NCI-H146 treated with DMSO at 0.1 percent for 48 hours (cell line): ENCODE measurements around the gene NEURL4.
"Not testable (repeated sequence)": the region's sequence is repeated elsewhere in the genome, so short reads cannot be mapped to it uniquely, and the experiment has no call there.

ENCODE experiments used
- DNase-seq: peaks from one replicate; lab custom pipeline; 2025; ENCODE audit not compliant: unreplicated experiment; lab: John Stamatoyannopoulos, UW

Gene NEURL4

DNA sequence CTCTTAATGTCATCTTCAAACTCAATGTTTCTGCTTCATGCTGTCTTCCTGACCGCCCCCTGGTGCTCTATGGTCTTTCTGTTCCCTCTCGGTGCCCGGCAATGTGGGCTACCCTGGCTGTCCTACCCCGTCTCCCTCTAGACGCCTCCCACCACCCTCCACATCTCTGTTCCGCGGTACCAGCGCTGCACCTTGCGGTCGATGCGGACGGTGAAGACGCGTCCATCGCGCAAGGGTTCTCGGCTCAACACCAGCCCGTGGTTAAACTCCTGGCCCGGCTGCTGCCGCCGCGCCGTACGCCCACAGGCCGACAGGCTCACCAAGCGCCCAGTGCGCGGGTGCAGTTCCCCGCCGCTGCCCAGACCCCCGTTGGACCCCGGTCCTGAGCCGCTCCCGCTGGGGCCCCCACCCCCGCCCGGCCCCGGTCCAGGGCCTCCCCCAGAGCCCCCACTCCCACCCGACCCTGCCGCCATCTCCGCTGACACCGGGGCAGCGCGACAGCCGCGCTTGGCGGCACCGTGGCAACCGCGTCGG, at the start of gene NEURL4:
Gene NEURL4 (minus strand): TSS at position 496 of the 534 bp plus-strand sequence. CDS start 23 bp downstream, at position 473.
- DNase-seq = no peak

- DNase-seq = no peak
Observed at GRCh38 chr17:7374353-7374752, 45.2 kb upstream of the NEURL4 start.

- DNase-seq = no peak
Observed at GRCh38 chr17:7370853-7371252, 41.7 kb upstream of the NEURL4 start.

GRCh38 chr17:7369825-7370224, 40.7 kb upstream of the NEURL4 start:
- DNase-seq = no peak

- DNase-seq = not testable (repeated sequence)
Observed at GRCh38 chr17:7368599-7368994, 39.5 kb upstream of the NEURL4 start.

DNA sequence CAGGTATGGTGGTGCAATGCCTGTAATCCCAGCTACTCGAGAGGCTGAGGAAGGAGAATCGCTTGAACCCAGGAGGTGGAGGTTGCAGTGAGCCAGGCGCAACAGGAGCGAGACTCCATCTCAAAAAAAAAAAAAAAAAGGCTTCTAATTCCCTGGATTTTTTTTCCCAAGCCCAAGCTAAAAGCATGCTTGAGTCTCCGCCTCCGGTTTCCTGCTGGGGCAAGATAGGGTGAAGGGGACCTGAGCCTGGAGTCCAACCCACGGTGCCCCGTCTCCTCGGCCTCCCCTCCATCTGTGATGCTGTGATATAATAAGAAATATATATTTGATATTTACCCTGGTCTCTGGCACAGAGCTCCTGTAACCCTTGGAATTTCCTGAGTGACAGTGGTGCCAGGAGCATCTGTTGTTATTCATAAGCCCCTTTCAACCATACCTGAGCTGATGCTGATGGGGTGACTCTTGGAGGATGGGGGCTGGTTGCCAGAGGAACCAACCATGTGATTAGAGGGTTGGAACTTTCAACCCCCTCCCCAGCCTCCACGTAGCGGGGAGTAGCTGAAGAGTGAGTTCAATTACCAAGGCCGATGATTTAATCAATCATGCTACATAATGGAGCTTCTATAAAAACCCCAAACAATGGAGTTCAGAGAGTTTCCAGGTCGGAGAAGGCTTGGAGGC, 38.9 kb upstream of the NEURL4 start:
- no peak for DNase-seq

- no peak for DNase-seq
Observed at GRCh38 chr17:7367083-7367482, 37.9 kb upstream of the NEURL4 start.

GRCh38 chr17:7365963-7366362, 36.8 kb upstream of the NEURL4 start:
- DNase-seq = not testable (repeated sequence)

- DNase-seq = no peak
Observed at GRCh38 chr17:7363311-7363710, 34.2 kb upstream of the NEURL4 start.

DNA sequence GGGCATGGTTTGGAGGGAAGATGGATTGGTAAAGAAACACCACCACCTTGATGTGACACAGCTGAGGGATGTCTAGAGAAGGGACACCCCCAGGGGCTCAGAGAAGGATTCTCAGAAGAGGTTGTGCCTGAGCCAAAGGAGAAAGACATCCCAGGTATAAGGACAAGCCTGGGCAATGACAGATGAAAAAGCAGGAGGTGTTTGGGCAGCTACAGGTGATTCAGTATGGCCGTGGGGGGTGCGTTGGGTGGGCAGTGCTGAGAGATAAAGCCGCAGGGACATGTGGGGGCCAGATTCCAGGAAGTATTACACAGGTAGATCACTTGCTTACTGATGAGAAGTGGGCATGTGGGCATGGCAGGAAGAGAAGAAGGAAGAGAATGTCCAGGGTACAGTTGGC, 32.8 kb upstream of the NEURL4 start:
- no peak for DNase-seq

DNA sequence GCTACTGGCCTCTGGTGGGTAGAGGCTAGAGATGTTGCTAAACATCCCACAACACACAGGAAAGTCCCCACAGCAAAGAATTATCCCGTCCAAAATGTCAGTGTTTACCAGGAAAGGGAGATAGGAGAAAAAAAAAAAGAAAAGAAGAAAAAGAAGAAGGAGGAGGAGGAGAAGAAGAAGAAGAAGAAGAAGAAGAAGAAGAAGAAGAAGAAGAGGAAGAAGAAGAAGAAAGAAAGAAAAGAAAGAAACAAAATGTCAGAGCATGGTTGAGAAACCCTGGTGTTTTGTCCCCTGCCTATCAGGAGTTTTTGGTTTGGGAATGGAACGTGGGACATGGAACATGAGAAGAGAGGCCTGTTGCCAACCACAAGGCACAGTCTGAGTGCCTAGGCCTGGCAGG, 28.2 kb upstream of the NEURL4 start:
- DNase-seq = no peak

DNA sequence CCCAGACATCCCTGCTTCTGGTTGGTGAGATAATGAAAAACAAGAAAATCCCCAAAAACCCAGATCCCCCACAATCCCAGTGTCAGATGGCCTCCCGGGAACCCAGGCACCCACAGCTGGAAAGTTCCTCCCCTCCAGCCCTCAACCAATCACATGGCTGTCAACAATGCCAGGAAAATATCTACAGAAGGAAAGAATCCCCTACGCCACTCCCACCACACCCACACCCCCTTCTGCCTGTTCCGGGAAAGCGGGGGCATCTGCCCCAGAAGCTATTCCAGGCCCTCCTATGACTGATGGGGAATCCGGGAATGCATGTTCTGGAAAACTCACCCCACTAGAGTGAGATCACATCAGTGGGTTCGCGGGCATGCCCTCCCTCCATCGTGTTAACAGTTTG, 27.6 kb upstream of the NEURL4 start:
- DNase-seq = no peak

GRCh38 chr17:7356072-7356549, 27.0 kb upstream of the NEURL4 start:
- DNase-seq = peak; percentile 49

GRCh38 chr17:7355573-7355972, 26.4 kb upstream of the NEURL4 start:
- no peak for DNase-seq

DNA sequence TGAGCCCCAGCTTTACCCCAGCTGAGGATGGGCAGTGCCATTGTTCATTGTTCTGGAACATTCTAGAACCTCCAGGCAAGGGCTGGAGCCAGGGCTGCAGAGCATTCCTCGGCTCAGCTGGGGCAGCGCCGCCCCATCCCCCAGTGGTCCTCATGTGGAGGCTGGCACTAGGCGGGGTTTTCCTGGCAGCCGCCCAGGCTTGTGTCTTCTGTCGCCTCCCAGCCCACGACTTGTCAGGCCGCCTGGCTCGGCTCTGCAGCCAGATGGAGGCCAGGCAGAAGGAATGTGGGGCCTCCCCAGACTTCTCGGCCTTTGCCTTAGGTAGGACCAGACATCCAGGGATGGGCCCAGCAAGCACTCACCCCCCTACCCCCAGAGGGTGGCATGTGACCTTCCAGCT, 25.9 kb upstream of the NEURL4 start, which contains the start of gene TMEM95:
Gene TMEM95 (plus strand): TSS at position 104 of the 400 bp plus-strand sequence. CDS start 49 bp downstream, at position 153.
- DNase-seq = no peak

DNA sequence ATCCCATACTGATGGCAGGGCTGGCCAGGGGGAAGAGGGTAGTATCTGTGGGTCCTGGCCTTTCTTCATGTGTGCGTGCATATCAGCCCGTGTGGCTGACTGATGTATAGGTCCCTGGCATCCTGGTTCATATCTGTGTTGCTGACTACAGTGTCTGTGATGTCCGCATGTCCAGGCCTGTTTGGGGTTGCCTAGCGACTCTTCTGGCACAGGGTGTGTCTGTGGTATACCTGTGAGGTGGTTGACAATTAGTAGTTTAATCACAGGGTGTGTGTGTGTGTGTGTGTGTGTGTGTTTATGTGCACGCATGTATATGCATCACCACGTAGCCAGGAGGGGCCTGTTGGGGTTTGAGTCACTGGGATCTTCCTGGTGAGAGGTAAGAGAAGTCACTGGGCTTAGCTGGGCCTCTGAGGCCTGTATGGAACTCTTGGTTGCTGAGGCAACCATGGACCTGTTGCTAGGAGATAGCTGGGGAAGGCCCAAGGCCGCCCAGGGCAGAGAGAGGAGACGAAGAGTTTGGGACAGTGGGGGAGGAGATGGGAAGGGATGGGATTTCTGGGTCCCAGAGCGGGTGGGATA, 25.2 kb upstream of the NEURL4 start:
- DNase-seq = no peak

GRCh38 chr17:7352910-7353635, 23.9 kb upstream of the NEURL4 start:
- DNase-seq = no peak

GRCh38 chr17:7352503-7352889, 23.4 kb upstream of the NEURL4 start:
- DNase-seq = no peak

GRCh38 chr17:7351665-7352502, 22.7 kb upstream of the NEURL4 start, which contains the start of gene KCTD11:
KCTD11 (plus strand) TSS chr17:7352162.
- DNase-seq = peak; percentile 13

DNA sequence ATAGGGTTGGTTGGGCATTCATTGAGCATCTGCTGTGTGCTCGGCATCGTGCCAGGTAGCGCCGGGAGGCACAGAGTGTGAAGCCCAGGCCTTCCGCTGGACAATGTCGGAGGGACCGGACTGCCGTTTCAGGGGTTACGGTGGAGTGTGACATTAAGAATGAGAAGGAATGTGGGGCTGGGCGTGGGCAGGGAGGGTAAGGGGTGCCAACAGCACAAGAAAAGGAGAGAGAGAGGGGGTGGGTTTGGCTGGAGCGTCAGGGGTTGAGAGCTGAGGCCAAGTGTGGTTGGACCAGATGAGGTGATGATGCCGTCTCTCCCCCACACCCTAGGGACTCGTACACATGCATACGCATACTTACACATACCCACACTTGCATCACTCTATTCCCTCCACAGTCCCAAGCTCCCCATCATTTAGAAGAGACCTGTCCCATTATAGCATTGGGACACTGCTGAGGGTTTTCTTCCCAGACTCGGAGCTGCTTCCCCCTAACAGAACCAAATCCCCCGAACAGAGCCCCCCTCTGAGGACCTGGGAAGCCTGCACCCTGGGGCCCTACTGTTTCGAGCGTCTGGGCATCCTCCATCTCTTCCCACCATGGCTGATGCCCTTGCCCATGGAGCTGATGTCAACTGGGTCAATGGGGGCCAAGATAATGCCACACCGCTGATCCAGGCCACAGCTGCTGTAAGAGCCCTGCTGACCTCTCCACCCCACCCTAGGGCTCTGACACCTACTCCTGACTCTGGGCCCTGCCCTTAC, 19.5 kb upstream of the NEURL4 start:
- DNase-seq = no peak
